Mesothelial cell of epicardium (in vitro differentiated cells): ENCODE results near the gene IPO9. TPM values are rescaled to one million over a fixed set of nuclear protein-coding genes. Genes with fewer than 3 reads are reported as not detected.
"Not testable (repeated sequence)": the region's sequence is repeated elsewhere in the genome, so short reads cannot be mapped to it uniquely, and the experiment has no call there.

Source experiments
- DNase-seq, 2 experiments: peaks; one replicate each; pipeline ENCODE4 v3.0.0; 2021; ENCODE audit warnings: low spot score in 2 of 2; ENCODE audit not compliant: unreplicated experiment in 2 of 2
- H3K27ac Mint-ChIP-seq: 2 replicates; pipeline ENCODE4 v1.8.0; 2021; ENCODE audit warnings: mixed read lengths
- H3K27me3 Mint-ChIP-seq: 2 replicates; pipeline ENCODE4 v1.8.0; 2021; ENCODE audit warnings: low read depth, mixed read lengths
- H3K36me3 Mint-ChIP-seq: 2 replicates; pipeline ENCODE4 v1.8.0; 2021; ENCODE audit warnings: mixed read lengths
- H3K4me1 Mint-ChIP-seq: 2 replicates; pipeline ENCODE4 v1.8.0; 2021; ENCODE audit warnings: mixed read lengths
- H3K4me3 Mint-ChIP-seq: 2 replicates; pipeline ENCODE4 v1.8.0; 2021; ENCODE audit warnings: mild to moderate bottlenecking, moderate library complexity, mixed read lengths
- H3K9me3 Mint-ChIP-seq: 2 replicates; pipeline ENCODE4 v1.8.0; 2021; ENCODE audit warnings: mixed read lengths
- CTCF ChIP-seq: fragments of 200-600 bp; sonication (generic); IDR thresholded peaks from one replicate; pipeline ENCODE4 v1.5.0; 2021; ENCODE audit warnings: antibody characterized with exemption; ENCODE audit not compliant: unreplicated experiment
- total RNA-seq: library from RNA; stranded (reverse); gene quantifications from 3 replicates; pipeline ENCODE4 v1.2.1, GENCODE V29; 2021

IPO9 gene
- total RNA-seq, 1 donor from 2014 or later, result 87.8 TPM

- no peak overlapping the region for H3K27ac Mint-ChIP-seq
These were observed 5.7 kb downstream of the IPO9 start for GRCh38 chr1:201834621-201835020.

GRCh38 chr1:201838381-201838780, 9.4 kb downstream of the IPO9 start:
- Mint-ChIP-seq H3K27me3 (no peaks in the 10 kb centered on the region), H3K36me3 (peaks cover 6% of the 10 kb centered on the region), H3K4me3 (no peak overlapping the region), H3K9me3 (no peaks in the 10 kb centered on the region), H3K4me1 (peaks cover 4% of the 10 kb centered on the region), H3K27ac (peak overlapping the region; percentile 83)
- no peak for DNase-seq
- no peak for TF ChIP-seq CTCF

More at GRCh38 chr1:201834621-201835020, 5.7 kb downstream of the IPO9 start:
- peaks cover 5% of the 10 kb centered on the region for H3K36me3 Mint-ChIP-seq
- H3K4me3 Mint-ChIP-seq, result no peak overlapping the region
- no peak for DNase-seq
- no peak for TF ChIP-seq CTCF
- peaks cover 31% of the 10 kb centered on the region for H3K4me1 Mint-ChIP-seq
- H3K9me3 Mint-ChIP-seq, result no peaks in the 10 kb centered on the region
- no peaks in the 10 kb centered on the region for H3K27me3 Mint-ChIP-seq

- not testable (repeated sequence) for H3K27me3 Mint-ChIP-seq, DNase-seq, H3K9me3 Mint-ChIP-seq, H3K4me1 Mint-ChIP-seq, H3K4me3 Mint-ChIP-seq, H3K36me3 Mint-ChIP-seq, H3K27ac Mint-ChIP-seq
These were observed 10.1 kb downstream of the IPO9 start for GRCh38 chr1:201839089-201839488.

GRCh38 chr1:201840055-201840454, 11.1 kb downstream of the IPO9 start:
- no peak for TF ChIP-seq CTCF
- no peak for DNase-seq
- Mint-ChIP-seq H3K36me3 (peaks cover 6% of the 10 kb centered on the region), H3K9me3 (no peaks in the 10 kb centered on the region), H3K4me1 (peaks cover 2% of the 10 kb centered on the region), H3K27me3 (no peaks in the 10 kb centered on the region), H3K4me3 (no peak overlapping the region), H3K27ac (no peak overlapping the region)

- Mint-ChIP-seq H3K4me1 (peaks cover 2% of the 10 kb centered on the region), H3K27ac (no peak overlapping the region), H3K36me3 (peaks cover 6% of the 10 kb centered on the region), H3K9me3 (no peaks in the 10 kb centered on the region), H3K27me3 (no peaks in the 10 kb centered on the region), H3K4me3 (no peak overlapping the region)
- no peak for DNase-seq
- TF ChIP-seq CTCF, result no peak
These were observed 11.5 kb downstream of the IPO9 start for GRCh38 chr1:201840490-201840889.

GRCh38 chr1:201841265-201841912, 12.4 kb downstream of the IPO9 start:
- H3K4me3 Mint-ChIP-seq, result no peak overlapping the region
- H3K9me3 Mint-ChIP-seq, result no peaks in the 10 kb centered on the region
- H3K36me3 Mint-ChIP-seq, result peaks cover 6% of the 10 kb centered on the region
- H3K27ac Mint-ChIP-seq, result no peak overlapping the region
- no peak for DNase-seq
- H3K4me1 Mint-ChIP-seq, result peaks cover 2% of the 10 kb centered on the region
- no peak for TF ChIP-seq CTCF
- H3K27me3 Mint-ChIP-seq, result no peaks in the 10 kb centered on the region
